CD14-positive monocyte (primary cell): ENCODE data around the gene PLD1. TPM values are rescaled to one million over a fixed set of nuclear protein-coding genes. Genes with fewer than 3 reads are reported as not detected.

Experiments
- DNase-seq, 3 donors: peaks; one replicate each; pipeline ENCODE4 v3.0.0-alpha.2; 2011 to 2022
- H2AFZ ChIP-seq: 2 replicates; pipeline ENCODE4 v1.6.0; 2012; ENCODE audit warnings: mild to moderate bottlenecking, low read depth, low read length, inconsistent platforms; ENCODE audit not compliant: insufficient read depth, poor library complexity, severe bottlenecking
- H3K27ac ChIP-seq, 2 donors: 1 replicate in 1 of 2; 2 replicates in 1 of 2; pipeline ENCODE4 v1.5.1; 2012 to 2013; ENCODE audit warnings: low read length in 2 of 2, control low read depth in 1 of 2, inconsistent platforms in 1 of 2, low read depth in 1 of 2, mild to moderate bottlenecking in 1 of 2
- H3K27me3 ChIP-seq, 2 donors: one replicate each; pipeline versions ENCODE4 v1.6.0 to v1.6.1; 2011 to 2013; ENCODE audit warnings: low read length in 2 of 2; ENCODE audit not compliant: control insufficient read depth in 2 of 2, insufficient read depth in 2 of 2
- H3K36me3 ChIP-seq, 2 donors: replicated peaks in 1 of 2; 1 replicate in 1 of 2; 2 replicates in 1 of 2; pipeline versions ENCODE4 v1.5.1 to v1.6.1; 2012 to 2013; ENCODE audit warnings: low read length in 2 of 2, control low read depth in 1 of 2, inconsistent platforms in 1 of 2, mild to moderate bottlenecking in 1 of 2; ENCODE audit not compliant: insufficient read depth in 2 of 2, control insufficient read depth in 1 of 2
- H3K4me1 ChIP-seq, 2 donors: 1 replicate in 1 of 2; 2 replicates in 1 of 2; pipeline versions ENCODE4 v1.5.1 to v1.6.1; 2012 to 2013; ENCODE audit warnings: low read length in 2 of 2, control low read depth in 1 of 2, inconsistent platforms in 1 of 2, mild to moderate bottlenecking in 1 of 2, moderate library complexity in 1 of 2; ENCODE audit not compliant: insufficient read depth in 2 of 2, control insufficient read depth in 1 of 2
- H3K4me2 ChIP-seq: replicated peaks from 2 replicates; pipeline ENCODE3; 2012; ENCODE audit warnings: low read length, moderate library complexity, mild to moderate bottlenecking; ENCODE audit not compliant: poor library complexity, severe bottlenecking; ENCODE audit errors: extremely low read depth
- H3K4me3 ChIP-seq, 3 experiments: fragments of 200-600 bp in 1 of 3; sonication (generic) in 1 of 3; replicated peaks in 1 of 3; 1 replicate in 2 of 3; 2 replicates in 1 of 3; pipeline ENCODE4 v1.5.1; 2011 to 2013; ENCODE audit warnings: low read length in 3 of 3, mild to moderate bottlenecking in 3 of 3, control low read depth in 2 of 3, low read depth in 2 of 3, inconsistent platforms in 1 of 3, moderate library complexity in 1 of 3
- H3K79me2 ChIP-seq: 2 replicates; pipeline ENCODE4 v1.6.0; 2012; ENCODE audit warnings: mild to moderate bottlenecking, control low read depth, inconsistent platforms, low read length, moderate library complexity; ENCODE audit not compliant: insufficient read depth
- H3K9ac ChIP-seq: 2 replicates; pipeline ENCODE4 v1.6.0; 2017; ENCODE audit warnings: low read length, mild to moderate bottlenecking; ENCODE audit not compliant: insufficient read depth, poor library complexity, severe bottlenecking
- H3K9me3 ChIP-seq, 2 donors: replicated peaks in 1 of 2; 1 replicate in 1 of 2; 2 replicates in 1 of 2; pipeline versions ENCODE4 v1.5.1 to v1.6.1; 2012 to 2013; ENCODE audit warnings: low read length in 2 of 2, control low read depth in 1 of 2; ENCODE audit not compliant: control insufficient read depth in 1 of 2, insufficient read depth in 1 of 2
- H4K20me1 ChIP-seq: 2 replicates; pipeline ENCODE4 v1.6.0; 2012; ENCODE audit warnings: mild to moderate bottlenecking, low read length, control low read depth, moderate library complexity; ENCODE audit not compliant: insufficient read depth
- H3K27ac Mint-ChIP-seq, 7 donors: one replicate each; pipeline ENCODE4 v1.8.0; 2020; ENCODE audit warnings: mild to moderate bottlenecking in 7 of 7, mixed read lengths in 7 of 7, moderate library complexity in 6 of 7, inconsistent platforms in 2 of 7
- H3K27me3 Mint-ChIP-seq, 3 donors: one replicate each; pipeline ENCODE4 v1.8.0; 2021 to 2022; ENCODE audit warnings: low read depth in 3 of 3, mild to moderate bottlenecking in 3 of 3, mixed read lengths in 3 of 3, moderate library complexity in 3 of 3, inconsistent platforms in 1 of 3
- H3K36me3 Mint-ChIP-seq, 2 donors: one replicate each; pipeline ENCODE4 v1.8.0; 2020; ENCODE audit warnings: mixed read lengths in 2 of 2, inconsistent platforms in 1 of 2, mild to moderate bottlenecking in 1 of 2
- H3K4me1 Mint-ChIP-seq: one replicate; pipeline ENCODE4 v1.8.0; 2020; ENCODE audit warnings: mild to moderate bottlenecking, mixed read lengths
- H3K4me3 Mint-ChIP-seq, 2 donors: one replicate each; pipeline ENCODE4 v1.8.0; 2020; ENCODE audit warnings: mild to moderate bottlenecking in 2 of 2, mixed read lengths in 2 of 2, moderate library complexity in 1 of 2
- H3K9me3 Mint-ChIP-seq, 7 donors: one replicate each; pipeline ENCODE4 v1.8.0; 2020 to 2022; ENCODE audit warnings: mixed read lengths in 7 of 7, mild to moderate bottlenecking in 6 of 7, moderate library complexity in 6 of 7, inconsistent platforms in 2 of 7
- CTCF ChIP-seq: fragments of 200-600 bp; IDR thresholded peaks from one replicate; pipeline ENCODE4 v1.8.0; 2022; ENCODE audit warnings: antibody characterized with exemption, mild to moderate bottlenecking
- WGBS: methylation state at CpG from one replicate; pipeline ENCODE4 v1.1.5; 2013; ENCODE audit warnings: missing lambda C conversion rate; ENCODE audit not compliant: insufficient coverage; 5-methylcytosine and 5-hydroxymethylcytosine counted together
- intact Hi-C, 2 donors: fragments of 100-400 bp; cut with micrococcal nuclease; formaldehyde crosslinking; loops; one replicate each; pipeline versions ENCODE4 v1.15.0 to v1.15.1; 2023
- polyA plus RNA-seq, 3 donors: library from polyadenylated mRNA; depleted of rRNA in 1 of 3; unstranded in 2 of 3; stranded (reverse) in 1 of 3; fragments of 300-500 nt in 2 of 3; fragments of >200 nt in 1 of 3; fragmentation: Illumina TruSeq in 2 of 3; gene quantifications; 1 replicate in 2 of 3; 2 replicates in 1 of 3; pipeline ENCODE4 v1.2.3, GENCODE V29; 2012 to 2021

The PLD1 gene
- polyA plus RNA-seq, 3 donors, result 5.1 to 7.9 (median 5.8) TPM

DNA sequence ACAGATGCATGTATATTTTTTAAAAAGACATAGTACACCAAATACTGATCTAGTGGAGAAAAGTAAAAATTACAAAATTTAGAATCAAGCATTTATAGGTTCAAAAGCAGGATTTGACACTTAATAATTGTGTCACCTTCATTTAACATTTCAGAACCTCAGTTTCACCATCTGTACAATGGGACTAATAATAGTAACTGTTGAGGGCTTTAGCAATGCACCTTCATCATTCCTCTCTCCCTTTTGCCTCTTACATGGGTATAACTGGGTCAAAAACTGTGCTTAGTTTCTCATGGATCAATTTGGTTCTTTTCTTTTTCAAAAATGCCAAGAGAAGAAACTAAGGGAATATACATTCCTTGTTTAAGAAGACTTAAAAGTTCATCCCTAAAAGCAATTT, 27.4 kb upstream of the PLD1 start:
- Histone ChIP-seq H3K4me3 (no peak overlapping the region), H3K4me1 (peaks cover 26 to 29% of the 10 kb centered on the region in 2 donors), H3K27ac (no peak overlapping the region), H3K9me3 (no peaks in the 10 kb centered on the region), H3K36me3 (no peaks in the 10 kb centered on the region), H3K9ac (no peak overlapping the region), H4K20me1 (no peaks in the 10 kb centered on the region), H3K4me2 (peak overlapping the region; percentile 61), H2AFZ (no peak overlapping the region), H3K79me2 (no peaks in the 10 kb centered on the region), H3K27me3 (no peaks in the 10 kb centered on the region)
- no peak for DNase-seq
- Mint-ChIP-seq H3K9me3 (peaks cover 0 to 3% (median 0%) of the 10 kb centered on the region in 7 donors), H3K4me1 (peaks cover 30% of the 10 kb centered on the region), H3K36me3 (no peaks in the 10 kb centered on the region), H3K27ac (peak overlapping the region in 1 of 7 donors; percentile 40), H3K27me3 (peaks cover 0 to 1% (median 0%) of the 10 kb centered on the region in 3 donors), H3K4me3 (no peak overlapping the region)
- TF ChIP-seq CTCF, result no peak
- intact Hi-C loops, result loop anchor here (5.0 to 10.0 kb wide), 2 partner anchors 60 to 193 kb away; no protein-coding TSS in a partner anchor

DNA sequence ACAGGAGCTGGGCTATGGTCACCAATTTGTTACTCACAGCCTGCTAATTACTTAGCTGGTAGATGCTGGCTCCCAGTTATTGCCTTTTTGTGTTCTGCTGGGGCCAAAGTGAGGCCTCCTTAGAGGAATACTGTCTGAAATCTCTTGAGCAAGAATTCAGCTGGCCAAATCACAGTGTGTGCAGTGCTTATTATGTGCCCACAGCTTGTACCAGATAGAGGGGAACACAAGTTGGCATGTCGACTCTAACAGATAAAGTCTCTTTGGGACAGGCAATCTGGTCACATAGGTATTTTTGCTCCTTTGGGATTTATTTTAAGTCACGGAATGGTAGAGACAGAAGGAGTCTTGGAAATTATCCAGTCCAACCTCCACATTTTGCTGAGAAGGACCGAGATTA, 26.6 kb upstream of the PLD1 start:
- H3K4me2 ChIP-seq, result no peak overlapping the region
- no peak for DNase-seq
- whole genome bisulfite sequencing, result 100% methylated on average over 1 of the region's 3 CpGs
- Mint-ChIP-seq H3K4me1 (peaks cover 30% of the 10 kb centered on the region), H3K36me3 (no peaks in the 10 kb centered on the region), H3K4me3 (no peak overlapping the region), H3K27ac (no peak overlapping the region), H3K9me3 (peaks cover 0 to 3% (median 0%) of the 10 kb centered on the region in 7 donors), H3K27me3 (peaks cover 0 to 1% (median 0%) of the 10 kb centered on the region in 3 donors)
- H3K36me3 ChIP-seq, result no peaks in the 10 kb centered on the region
- H2AFZ ChIP-seq, result no peak overlapping the region
- no peaks in the 10 kb centered on the region for H3K27me3 ChIP-seq
- intact Hi-C loops, result loop anchor here (5.0 to 10.0 kb wide), 2 partner anchors 60 to 192 kb away; no protein-coding TSS in a partner anchor
- H3K4me1 ChIP-seq, result peaks cover 26 to 29% of the 10 kb centered on the region in 2 donors
- no peaks in the 10 kb centered on the region for H3K79me2 ChIP-seq
- no peaks in the 10 kb centered on the region for H3K9me3 ChIP-seq
- no peaks in the 10 kb centered on the region for H4K20me1 ChIP-seq
- TF ChIP-seq CTCF, result no peak
- H3K27ac ChIP-seq, result no peak overlapping the region
- H3K9ac ChIP-seq, result no peak overlapping the region
- H3K4me3 ChIP-seq, result no peak overlapping the region
